Erythroblast (primary cell): ENCODE data around the gene POLR1F.

ENCODE experiments used
- GATA1 ChIP-seq: IDR thresholded peaks from 2 replicates; pipeline ENCODE4 v1.6.1; 2011; ENCODE audit warnings: low read depth, mild to moderate bottlenecking, control low read depth, low read length, moderate library complexity
- POLR2A ChIP-seq: IDR thresholded peaks from 2 replicates; pipeline ENCODE4 v1.6.1; 2011; ENCODE audit warnings: mild to moderate bottlenecking, low read length

DNA sequence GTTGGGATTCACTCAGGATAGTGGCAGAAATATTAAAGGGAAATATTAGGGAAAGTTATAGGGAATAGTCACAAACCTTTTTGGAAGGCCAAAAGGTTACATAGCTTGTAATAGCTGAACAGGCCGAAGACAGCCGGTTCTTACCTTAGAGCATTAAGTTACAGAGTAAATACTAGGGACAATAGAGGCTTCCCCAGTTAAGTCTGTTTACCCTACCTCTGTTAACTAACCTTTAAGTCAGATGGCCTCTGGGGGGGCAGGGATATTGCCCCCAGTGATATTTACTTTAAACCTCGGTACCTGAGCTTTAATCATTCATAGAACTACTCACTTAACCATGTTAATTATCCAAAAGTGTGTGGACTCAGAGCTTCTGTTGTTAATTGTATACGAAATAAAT lies 7.4 kb downstream of the POLR1F start:
- TF ChIP-seq POLR2A = no peak
- TF ChIP-seq GATA1 = no peak
